H1 (cell line): ENCODE measurements around the gene KIF26B. TPM values are rescaled to one million over a fixed set of nuclear protein-coding genes. Genes with fewer than 3 reads are reported as not detected.

Experiments
- CTCF ChIA-PET: fragments of 300-600 bp; sonication (Branson Sonifier 250); formaldehyde crosslinking; loops from one replicate; lab custom pipeline; 2021; ENCODE audit not compliant: partially characterized antibody; lab: Charles Lee
- POLR2A ChIA-PET: fragments of 300-600 bp; sonication (Branson Sonifier 250); formaldehyde crosslinking; loops from one replicate; lab custom pipeline; 2021; ENCODE audit warnings: inconsistent platforms; ENCODE audit not compliant: partially characterized antibody; lab: Charles Lee
- DNase-seq, 2 experiments: peaks; one replicate each; pipeline versions ENCODE4 v3.0.0 to v3.0.0-alpha.2; 2010 to 2022; ENCODE audit warnings: low spot score in 2 of 2, low read depth in 1 of 2, mixed read lengths in 1 of 2
- FAIRE-seq: peaks from 2 replicates; lab custom pipeline; 2011; peaks lifted over from hg19 to GRCh38; lab: Jason Lieb, UNC
- H2AFZ ChIP-seq: 2 replicates; pipeline ENCODE4 v1.8.1; 2012; ENCODE audit warnings: low read length, inconsistent platforms
- H2AK5ac ChIP-seq: 2 replicates; pipeline ENCODE4 v1.6.1; 2013; ENCODE audit warnings: low read depth, low read length
- H2BK120ac ChIP-seq: replicated peaks from 2 replicates; pipeline ENCODE3; 2013; ENCODE audit warnings: low read depth, low read length, inconsistent platforms
- H2BK12ac ChIP-seq: 2 replicates; pipeline ENCODE4 v1.6.1; 2013; ENCODE audit warnings: low read depth, low read length
- H2BK15ac ChIP-seq: 2 replicates; pipeline ENCODE4 v1.6.1; 2013; ENCODE audit warnings: low read length
- H2BK20ac ChIP-seq: 2 replicates; pipeline ENCODE4 v1.6.1; 2013; ENCODE audit warnings: low read length
- H2BK5ac ChIP-seq: 2 replicates; pipeline ENCODE4 v1.6.1; 2013; ENCODE audit warnings: low read depth, low read length
- H3K14ac ChIP-seq: 2 replicates; pipeline ENCODE4 v1.6.1; 2013; ENCODE audit warnings: inconsistent platforms; ENCODE audit not compliant: insufficient read length
- H3K18ac ChIP-seq: 2 replicates; pipeline ENCODE4 v1.6.1; 2013; ENCODE audit warnings: low read length; ENCODE audit errors: extremely low read depth
- H3K23ac ChIP-seq: 2 replicates; pipeline ENCODE4 v1.6.1; 2013; ENCODE audit warnings: inconsistent platforms; ENCODE audit not compliant: insufficient read length
- H3K23me2 ChIP-seq: 2 replicates; pipeline ENCODE4 v1.6.1; 2013; ENCODE audit warnings: low read depth, low read length
- H3K27ac ChIP-seq: 2 replicates; pipeline ENCODE4 v1.6.1; 2011; ENCODE audit warnings: low read depth, low read length, inconsistent platforms
- H3K27me3 ChIP-seq, 4 experiments: replicated peaks in 1 of 4; 1 replicate in 1 of 4; 2 replicates in 3 of 4; pipeline versions ENCODE4 v1.6.1 to v1.8.1; 2011 to 2013; ENCODE audit warnings: low read length in 3 of 4, mild to moderate bottlenecking in 3 of 4, inconsistent platforms in 2 of 4, mixed read lengths in 2 of 4, moderate library complexity in 1 of 4; ENCODE audit not compliant: control insufficient read depth in 3 of 4, insufficient read depth in 3 of 4; ENCODE audit errors: extremely low read depth in 1 of 4
- H3K36me3 ChIP-seq, 4 experiments: 2 replicates each; pipeline versions ENCODE4 v1.6.1 to v1.8.1; 2011 to 2013; ENCODE audit warnings: mild to moderate bottlenecking in 4 of 4, low read length in 3 of 4, moderate library complexity in 2 of 4, control low read depth in 1 of 4, inconsistent platforms in 1 of 4; ENCODE audit not compliant: insufficient read depth in 4 of 4, control insufficient read depth in 2 of 4
- H3K4ac ChIP-seq: replicated peaks from 2 replicates; pipeline ENCODE3; 2013; ENCODE audit warnings: low read length, low read depth, mixed read lengths, inconsistent platforms; ENCODE audit not compliant: insufficient read length
- H3K4me1 ChIP-seq, 4 experiments: replicated peaks in 1 of 4; 1 replicate in 1 of 4; 2 replicates in 3 of 4; pipeline versions ENCODE4 v1.6.1 to v1.8.1; 2011 to 2013; ENCODE audit warnings: low read length in 3 of 4, inconsistent platforms in 2 of 4, mixed read lengths in 1 of 4; ENCODE audit not compliant: insufficient read depth in 4 of 4, control insufficient read depth in 3 of 4
- H3K4me2 ChIP-seq, 2 experiments: 2 replicates each; pipeline versions ENCODE4 v1.6.1 to v1.8.1; 2011 to 2013; ENCODE audit warnings: low read depth in 2 of 2, low read length in 2 of 2, control low read depth in 1 of 2, inconsistent platforms in 1 of 2, mild to moderate bottlenecking in 1 of 2; ENCODE audit not compliant: insufficient read depth in 1 of 2
- H3K4me3 ChIP-seq, 4 experiments: fragments of 200-600, 300-600 bp in 1 of 4; sonication (generic), shearing (Covaris generic), sonication (Bioruptor Twin) in 1 of 4; 2 replicates each; pipeline versions ENCODE4 v1.5.1 to v1.8.1; 2011 to 2016; ENCODE audit warnings: low read length in 4 of 4, low read depth in 3 of 4, control low read depth in 2 of 4, inconsistent platforms in 2 of 4, mild to moderate bottlenecking in 2 of 4, mixed read lengths in 1 of 4, moderate library complexity in 1 of 4; ENCODE audit not compliant: insufficient read depth in 2 of 4; ENCODE audit errors: extremely low read depth in 1 of 4
- H3K56ac ChIP-seq: replicated peaks from 2 replicates; pipeline ENCODE3; 2013; ENCODE audit warnings: low read depth, mild to moderate bottlenecking, mixed read lengths, low read length, inconsistent platforms; ENCODE audit not compliant: insufficient read length
- H3K79me1 ChIP-seq: 2 replicates; pipeline ENCODE4 v1.6.1; 2013; ENCODE audit warnings: low read depth, low read length, control low read depth
- H3K79me2 ChIP-seq, 2 experiments: 2 replicates each; pipeline versions ENCODE4 v1.6.1 to v1.8.1; 2012 to 2013; ENCODE audit warnings: low read length in 2 of 2, mild to moderate bottlenecking in 2 of 2, inconsistent platforms in 1 of 2; ENCODE audit not compliant: insufficient read depth in 2 of 2, control insufficient read depth in 1 of 2
- H3K9ac ChIP-seq, 4 experiments: replicated peaks in 1 of 4; 1 replicate in 1 of 4; 2 replicates in 3 of 4; pipeline versions ENCODE4 v1.6.1 to v1.8.1; 2011 to 2013; ENCODE audit warnings: low read depth in 3 of 4, low read length in 3 of 4, control low read depth in 2 of 4, mild to moderate bottlenecking in 2 of 4, moderate library complexity in 2 of 4, inconsistent platforms in 1 of 4; ENCODE audit errors: extremely low read depth in 1 of 4
- H3K9me3 ChIP-seq, 2 experiments: 2 replicates each; pipeline versions ENCODE4 v1.6.1 to v1.8.1; 2012 to 2013; ENCODE audit warnings: mild to moderate bottlenecking in 2 of 2, moderate library complexity in 2 of 2, control low read depth in 1 of 2, inconsistent platforms in 1 of 2, low read depth in 1 of 2, low read length in 1 of 2, mixed read lengths in 1 of 2; ENCODE audit not compliant: insufficient read depth in 2 of 2
- H4K20me1 ChIP-seq, 2 experiments: replicated peaks in 1 of 2; 2 replicates each; pipeline versions ENCODE3 to v1.8.1; 2011 to 2013; ENCODE audit warnings: inconsistent platforms in 2 of 2, low read length in 2 of 2, mild to moderate bottlenecking in 1 of 2; ENCODE audit not compliant: insufficient read depth in 2 of 2, control insufficient read depth in 1 of 2
- H4K5ac ChIP-seq: 2 replicates; pipeline ENCODE4 v1.6.1; 2013; ENCODE audit warnings: low read length, low read depth, mixed read lengths, inconsistent platforms; ENCODE audit not compliant: insufficient read length
- H4K8ac ChIP-seq: 2 replicates; pipeline ENCODE4 v1.8.0; 2013; ENCODE audit warnings: mild to moderate bottlenecking, moderate library complexity, low read length, inconsistent platforms; ENCODE audit not compliant: insufficient read depth; ENCODE audit errors: extremely low read depth
- H4K91ac ChIP-seq: replicated peaks from 2 replicates; pipeline ENCODE3; 2013; ENCODE audit warnings: low read length, mixed read lengths, inconsistent platforms; ENCODE audit not compliant: insufficient read length
- BRCA1 ChIP-seq: IDR thresholded peaks from 2 replicates; pipeline ENCODE4 v1.6.1; 2012; ENCODE audit warnings: low read depth, low read length, improper control_type of control experiment
- JUND ChIP-seq: IDR thresholded peaks from 2 replicates; pipeline ENCODE4 v1.6.1; 2011; ENCODE audit warnings: mild to moderate bottlenecking, improper control_type of control experiment, low read length
- KDM1A ChIP-seq: fragments of 200-600, 300-600 bp; sonication (generic); IDR thresholded peaks from 2 replicates; pipeline ENCODE4 v1.7.1; 2016; ENCODE audit warnings: mild to moderate bottlenecking, low read length, borderline replicate concordance
- KDM4A ChIP-seq: IDR thresholded peaks from one replicate; pipeline ENCODE4 v1.7.1; 2012; ENCODE audit warnings: low read depth, mild to moderate bottlenecking, moderate library complexity, low read length, inconsistent platforms; ENCODE audit not compliant: severe bottlenecking
- POLR2A ChIP-seq, 2 experiments: IDR thresholded peaks; 1 replicate in 1 of 2; 2 replicates in 1 of 2; pipeline ENCODE4 v1.6.1; 2011; ENCODE audit warnings: low read depth in 2 of 2, low read length in 2 of 2, mild to moderate bottlenecking in 2 of 2; ENCODE audit errors: control extremely low read depth in 1 of 2
- SAP30 ChIP-seq: fragments of 300-600 bp; sonication (generic); IDR thresholded peaks from 2 replicates; pipeline ENCODE4 v1.7.1; 2012; ENCODE audit warnings: low read length, moderate library complexity, mild to moderate bottlenecking, inconsistent platforms; ENCODE audit not compliant: insufficient read depth, insufficient replicate concordance
- SIX5 ChIP-seq: IDR thresholded peaks from 2 replicates; pipeline ENCODE4 v1.6.1; 2011; ENCODE audit warnings: mild to moderate bottlenecking, low read depth, low read length
- TAF7 ChIP-seq: optimal IDR thresholded peaks from 2 replicates; pipeline ENCODE3; 2011; ENCODE audit warnings: low read depth, mild to moderate bottlenecking, inconsistent platforms, low read length, moderate library complexity, borderline replicate concordance
- WGBS, 2 experiments: shearing (Covaris generic) in 1 of 2; methylation state at CpG; one replicate each; pipeline versions ENCODE4 v1.1.6 to v1.1.7; 2013 to 2015; ENCODE audit warnings: low lambda C conversion rate in 2 of 2, mixed read lengths in 2 of 2, inconsistent platforms in 1 of 2, low coverage in 1 of 2, missing lambda C conversion rate in 1 of 2; ENCODE audit not compliant: insufficient replicate concordance in 2 of 2, insufficient coverage in 1 of 2, insufficient read length in 1 of 2; ENCODE audit errors: extremely low coverage in 1 of 2, missing lambda C conversion rate in 1 of 2; 5-methylcytosine and 5-hydroxymethylcytosine counted together
- polyA plus RNA-seq, 7 experiments: library from polyadenylated mRNA; depleted of rRNA in 3 of 7; stranded (reverse) in 5 of 7; unstranded in 2 of 7; fragments of >200 nt in 5 of 7; fragments of 200-250 nt in 2 of 7; gene quantifications; 1 replicate in 5 of 7; 2 replicates in 1 of 7; 4 replicates in 1 of 7; pipeline versions ENCODE4 v1.2.1 to v1.2.3, GENCODE V29; 2011 to 2013; ENCODE audit warnings: missing spikeins in 2 of 7, mixed read lengths in 2 of 7
- total RNA-seq: library from RNA; stranded (reverse); fragmentation: NEBNext Ultra II Directional; extraction: Animal tissue kit (Norgen Biotek cat#: 25700); gene quantifications from 2 replicates; pipeline ENCODE4 v1.2.1, GENCODE V29; 2021
- TF ChIP-seq, protein P1 (sequence below): IDR thresholded peaks from 2 replicates; pipeline ENCODE4 v1.6.1; 2012; ENCODE audit warnings: inconsistent platforms

The KIF26B gene
- total and polyA plus RNA-seq, 2 of the 8 experiments (the other 6 are each of a cell fraction or from before 2014, with no cell fraction given) = 0.06 to 0.28 TPM

- Histone ChIP-seq H4K8ac (no peak overlapping the region), H2BK15ac (no peak overlapping the region), H3K56ac (no peak overlapping the region), H3K14ac (no peak overlapping the region), H3K9me3 (no peaks in the 10 kb centered on the region), H2BK12ac (no peak overlapping the region), H3K27me3 (no peaks in the 10 kb centered on the region; a peak in 1 of 7 replicates), H2AK5ac (no peak overlapping the region), H4K5ac (no peak overlapping the region), H2BK20ac (no peak overlapping the region), H3K4me2 (no peak overlapping the region), H3K4me1 (no peaks in the 10 kb centered on the region), H3K23me2 (peaks cover 4% of the 10 kb centered on the region; the same call in 1 of the 2 replicates), H3K4ac (no peak overlapping the region), H3K27ac (no peak overlapping the region), H3K9ac (no peak overlapping the region), H3K4me3 (no peak overlapping the region), H4K20me1 (peaks cover 0 to 5% of the 10 kb centered on the region in 2 experiments), H3K36me3 (no peaks in the 10 kb centered on the region), H2BK120ac (no peak overlapping the region), H2BK5ac (no peak overlapping the region), H3K18ac (no peak overlapping the region), H2AFZ (no peak overlapping the region), H4K91ac (no peak overlapping the region), H3K79me1 (no peaks in the 10 kb centered on the region), H3K23ac (no peak overlapping the region), H3K79me2 (no peaks in the 10 kb centered on the region)
- no peak for TF ChIP-seq SIX5
- TF ChIP-seq JUND = no peak
- no peak for TF ChIP-seq BRCA1
- TF ChIP-seq TAF7 = no peak
- no peak for TF ChIP-seq KDM4A
- TF ChIP-seq KDM1A = no peak
- TF ChIP-seq, protein P1, sequence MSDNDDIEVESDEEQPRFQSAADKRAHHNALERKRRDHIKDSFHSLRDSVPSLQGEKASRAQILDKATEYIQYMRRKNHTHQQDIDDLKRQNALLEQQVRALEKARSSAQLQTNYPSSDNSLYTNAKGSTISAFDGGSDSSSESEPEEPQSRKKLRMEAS = no peak
- TF ChIP-seq SAP30 = no peak
- TF ChIP-seq POLR2A (IDR thresholded peaks at IDR 0.05; ENCODE audit: control extremely low read depth in 1 of 2, low read depth in 2 of 2, low read length in 2 of 2) = no peak
- CTCF ChIA-PET = interaction anchor here (0.8 to 1.6 kb wide), 6 partner anchors 8 to 537 kb away, joined by 3 to 4 read pairs (median 3); no protein-coding TSS in a partner anchor
- DNase-seq (no peak), FAIRE-seq (no peak)
- POLR2A ChIA-PET = no interaction called here
- WGBS, 2 experiments = 92% methylated on average over 7 of the region's 7 CpGs; no CpG with 5 or more reads in 1 of the 2 experiments
Measured at GRCh38 chr1:245466261-245466660, 311.5 kb downstream of the KIF26B start.
